ENCODE results near the gene ATP2C2.

The ATP2C2 gene

GRCh38 chr16:84356176-84356575 is 12.2 kb upstream of the ATP2C2 start:
- TF ChIP-seq POLR2AphosphoS5 (IDR thresholded peaks at IDR 0.05; ENCODE audit: low read depth, low read length) = no peak
- no peak for TF ChIP-seq REST (IDR thresholded peaks at IDR 0.05; ENCODE audit: insufficient read depth in 1 of 2, low read depth in 2 of 2, low read length in 2 of 2)
- TF ChIP-seq FOXP2 (optimal IDR thresholded peaks at IDR 0.05; ENCODE audit: borderline replicate concordance, extremely low read depth, extremely low read length, insufficient read depth) = no peak
- no peak for TF ChIP-seq TAF1 (IDR thresholded peaks at IDR 0.05; ENCODE audit: borderline replicate concordance, insufficient read depth, low read length)
- TF ChIP-seq SIN3A (IDR thresholded peaks at IDR 0.05; ENCODE audit: borderline replicate concordance, insufficient read depth, low read length) = no peak

GRCh38 chr16:84356591-84357116 is 11.7 kb upstream of the ATP2C2 start:
- no peak for TF ChIP-seq FOXP2 (optimal IDR thresholded peaks at IDR 0.05; ENCODE audit: borderline replicate concordance, extremely low read depth, extremely low read length, insufficient read depth)
- no peak for TF ChIP-seq REST (IDR thresholded peaks at IDR 0.05; ENCODE audit: insufficient read depth in 1 of 2, low read depth in 2 of 2, low read length in 2 of 2)
- TF ChIP-seq TAF1 (IDR thresholded peaks at IDR 0.05; ENCODE audit: borderline replicate concordance, insufficient read depth, low read length) = no peak
- TF ChIP-seq POLR2AphosphoS5 (IDR thresholded peaks at IDR 0.05; ENCODE audit: low read depth, low read length) = no peak
- no peak for TF ChIP-seq SIN3A (IDR thresholded peaks at IDR 0.05; ENCODE audit: borderline replicate concordance, insufficient read depth, low read length)

DNA sequence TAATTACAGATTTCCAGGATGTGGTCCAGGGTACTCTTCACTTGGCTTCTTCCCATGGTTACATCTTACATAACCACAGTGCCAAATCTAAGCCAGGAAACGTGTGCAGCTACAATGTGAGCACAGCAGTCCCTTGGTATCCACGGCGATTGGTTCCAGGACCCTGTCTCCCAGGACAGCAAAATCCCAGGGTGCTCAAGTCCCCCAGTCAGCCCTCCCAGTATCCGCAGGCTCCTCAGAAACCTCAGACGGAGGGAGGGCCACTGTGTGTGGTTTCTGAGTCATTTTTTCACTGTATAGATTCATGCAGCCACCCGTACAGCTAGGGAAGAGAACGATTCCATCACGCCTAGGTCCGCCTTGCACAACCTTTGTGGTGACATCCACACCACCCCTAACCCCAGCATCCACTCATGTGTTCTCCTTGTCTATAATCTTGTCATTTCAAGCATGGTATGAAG is 11.1 kb upstream of the ATP2C2 start:
- no peak for TF ChIP-seq TAF1 (IDR thresholded peaks at IDR 0.05; ENCODE audit: borderline replicate concordance, insufficient read depth, low read length)
- TF ChIP-seq SIN3A (IDR thresholded peaks at IDR 0.05; ENCODE audit: borderline replicate concordance, insufficient read depth, low read length) = no peak
- TF ChIP-seq REST (IDR thresholded peaks at IDR 0.05; ENCODE audit: insufficient read depth in 1 of 2, low read depth in 2 of 2, low read length in 2 of 2) = no peak
- no peak for TF ChIP-seq POLR2AphosphoS5 (IDR thresholded peaks at IDR 0.05; ENCODE audit: low read depth, low read length)
- no peak for TF ChIP-seq FOXP2 (optimal IDR thresholded peaks at IDR 0.05; ENCODE audit: borderline replicate concordance, extremely low read depth, extremely low read length, insufficient read depth)

DNA sequence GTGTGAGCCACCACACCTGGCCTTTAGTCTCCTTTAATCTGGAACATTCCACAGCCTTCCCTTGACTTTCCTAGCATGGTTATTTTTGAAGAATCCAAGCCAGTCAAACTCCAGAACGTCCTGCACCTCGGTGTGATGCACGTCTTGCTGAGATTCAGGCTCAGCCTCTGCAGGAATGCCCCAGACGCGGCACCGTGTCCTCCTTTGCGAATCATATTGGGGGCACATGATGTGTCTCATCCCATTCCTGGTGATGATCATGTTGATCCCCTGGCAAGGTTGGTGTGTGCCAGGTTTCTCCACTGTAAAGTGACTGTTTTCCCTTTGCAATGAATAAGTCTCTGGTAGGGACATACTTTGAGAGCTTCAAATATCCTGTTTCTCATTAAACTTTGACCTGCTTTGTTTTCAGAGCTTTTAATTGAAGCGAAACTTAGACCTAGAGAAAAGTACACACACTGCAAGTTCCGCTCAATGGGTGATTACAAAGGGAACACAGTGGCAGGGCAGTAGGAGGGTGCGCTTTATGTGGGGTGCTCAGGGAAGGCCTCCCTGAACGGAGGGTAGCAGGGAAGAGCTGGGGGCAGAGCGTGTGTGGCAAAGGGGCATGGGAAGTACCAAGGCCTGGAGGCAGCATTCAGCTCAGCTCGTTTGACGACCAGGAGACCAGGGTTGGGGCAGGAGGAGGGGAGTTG is 9.6 kb upstream of the ATP2C2 start:
- TF ChIP-seq FOXP2 (optimal IDR thresholded peaks at IDR 0.05; ENCODE audit: borderline replicate concordance, extremely low read depth, extremely low read length, insufficient read depth) (no peak), REST (IDR thresholded peaks at IDR 0.05; ENCODE audit: insufficient read depth in 1 of 2, low read depth in 2 of 2, low read length in 2 of 2) (no peak), SIN3A (IDR thresholded peaks at IDR 0.05; ENCODE audit: borderline replicate concordance, insufficient read depth, low read length) (no peak), TAF1 (IDR thresholded peaks at IDR 0.05; ENCODE audit: borderline replicate concordance, insufficient read depth, low read length) (no peak), POLR2AphosphoS5 (IDR thresholded peaks at IDR 0.05; ENCODE audit: low read depth, low read length) (no peak)

All from PFSK-1 (cell line).